ENCODE results near the gene FOXO3. TPM values are rescaled to one million over a fixed set of nuclear protein-coding genes. Genes with fewer than 3 reads are reported as not detected.

The FOXO3 gene
- total RNA-seq, 2 donors from 2014 or later, result 108 to 144 TPM

- Histone ChIP-seq H3K27me3 (replicated peaks; ENCODE audit: insufficient read depth) (no peaks in the 10 kb centered on the region), H3K4me3 (no peak overlapping the region), H3K27ac (peak overlapping the region in 1 of 2 donors; percentile 2), H3K9me3 (no peaks in the 10 kb centered on the region), H3K4me1 (replicated peaks) (peaks cover 11% of the 10 kb centered on the region), H3K36me3 (no peaks in the 10 kb centered on the region)
- TF ChIP-seq POLR2A (IDR thresholded peaks at IDR 0.05), result no peak
- no peak for TF ChIP-seq POLR2AphosphoS5 (IDR thresholded peaks at IDR 0.05)
- TF ChIP-seq CTCF (IDR thresholded peaks at IDR 0.05), result no peak
- DNase-seq (ENCODE audit: low spot score), result no peak
- intact Hi-C loops (cut with DNase I), result no loop called here
Measured at GRCh38 chr6:108596956-108597355, 36.2 kb downstream of the FOXO3 start.

GRCh38 chr6:108597572-108598304 lies 37.0 kb downstream of the FOXO3 start:
- no peaks in the 10 kb centered on the region for H3K27me3 ChIP-seq (replicated peaks; ENCODE audit: insufficient read depth)
- no peak overlapping the region for H3K4me3 ChIP-seq
- peaks cover 4% of the 10 kb centered on the region for H3K4me1 ChIP-seq (replicated peaks)
- TF ChIP-seq POLR2A (IDR thresholded peaks at IDR 0.05) (no peak), CTCF (IDR thresholded peaks at IDR 0.05) (no peak), POLR2AphosphoS5 (IDR thresholded peaks at IDR 0.05) (no peak)
- no peaks in the 10 kb centered on the region for H3K36me3 ChIP-seq
- H3K9me3 ChIP-seq, result no peaks in the 10 kb centered on the region
- intact Hi-C loops (cut with DNase I), result no loop called here
- H3K27ac ChIP-seq, result peak overlapping the region; percentile 1 to 2
- DNase-seq (ENCODE audit: low spot score), result no peak
- 64% methylated on average over 5 of the region's 5 CpGs for WGBS

DNA sequence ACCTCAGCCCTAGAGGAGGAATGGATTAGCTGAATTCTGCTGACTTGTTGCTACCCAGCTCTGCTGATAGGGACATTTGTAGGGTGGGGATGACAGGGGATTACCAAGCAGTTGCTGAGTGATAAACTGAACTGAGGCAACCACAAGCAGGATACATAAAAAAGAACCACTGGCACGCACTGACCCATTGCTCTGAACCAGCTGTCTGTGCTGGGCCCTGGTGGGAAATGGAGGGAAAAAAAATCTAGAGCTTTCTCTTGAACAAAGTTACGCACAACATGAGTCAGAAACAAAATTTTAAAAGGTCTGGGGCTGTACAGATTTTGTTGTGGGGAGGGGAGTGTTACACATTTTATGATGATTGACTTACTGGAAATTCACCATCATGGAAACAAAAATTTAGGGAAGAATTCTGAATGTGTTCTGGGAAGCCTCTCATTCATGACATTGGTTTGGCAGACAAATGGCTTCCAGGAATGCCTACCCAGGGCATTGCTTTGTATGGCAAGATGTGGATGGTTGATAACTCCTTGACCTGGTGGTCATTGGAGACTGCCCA lies 37.7 kb downstream of the FOXO3 start:
- H3K27ac ChIP-seq, result peak overlapping the region in 1 of 2 donors; percentile 1
- WGBS, result 76% methylated on average over 2 of the region's 2 CpGs
- H3K4me1 ChIP-seq (replicated peaks), result peaks cover 3% of the 10 kb centered on the region

GRCh38 chr6:108604156-108604555 lies 43.4 kb downstream of the FOXO3 start:
- intact Hi-C loops (cut with DNase I), result no loop called here
- Histone ChIP-seq H3K4me3 (no peak overlapping the region), H3K36me3 (no peaks in the 10 kb centered on the region), H3K9me3 (no peaks in the 10 kb centered on the region), H3K4me1 (replicated peaks) (peaks cover 12% of the 10 kb centered on the region), H3K27me3 (replicated peaks; ENCODE audit: insufficient read depth) (no peaks in the 10 kb centered on the region), H3K27ac (no peak overlapping the region)
- DNase-seq (ENCODE audit: low spot score), result no peak
- TF ChIP-seq POLR2A (IDR thresholded peaks at IDR 0.05) (no peak), CTCF (IDR thresholded peaks at IDR 0.05) (no peak), POLR2AphosphoS5 (IDR thresholded peaks at IDR 0.05) (no peak)
- WGBS, result 90% methylated on average over 5 of the region's 5 CpGs

More for the DNA sequence above, 37.7 kb downstream of the FOXO3 start:
- Histone ChIP-seq H3K36me3 (no peaks in the 10 kb centered on the region), H3K4me3 (no peak overlapping the region), H3K9me3 (no peaks in the 10 kb centered on the region), H3K27me3 (replicated peaks; ENCODE audit: insufficient read depth) (no peaks in the 10 kb centered on the region)
- intact Hi-C loops (cut with DNase I), result no loop called here
- TF ChIP-seq POLR2AphosphoS5 (IDR thresholded peaks at IDR 0.05) (no peak), CTCF (IDR thresholded peaks at IDR 0.05) (no peak), POLR2A (IDR thresholded peaks at IDR 0.05) (no peak)
- no peak for DNase-seq (ENCODE audit: low spot score)

DNA sequence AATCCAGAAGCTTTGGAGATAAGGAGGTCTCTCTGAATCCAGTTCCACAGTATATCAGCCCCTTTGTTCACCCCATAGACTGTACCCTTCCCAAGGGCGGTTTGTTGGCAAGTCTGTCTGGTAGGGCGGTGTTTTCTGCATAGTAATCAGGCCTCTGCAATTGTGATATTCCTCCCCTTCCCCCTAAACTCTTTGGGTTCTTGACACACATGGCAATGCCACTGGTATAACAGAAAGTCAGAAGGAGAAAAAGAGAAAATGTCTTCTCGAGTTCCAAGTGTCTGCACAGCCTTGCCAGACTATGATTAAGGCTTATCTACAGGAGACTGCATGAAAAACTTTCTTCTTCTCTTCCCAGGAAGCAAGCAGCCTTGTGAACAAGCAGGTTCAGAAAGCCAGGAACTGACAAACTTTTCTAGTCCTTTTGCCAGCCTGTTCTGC lies 45.6 kb downstream of the FOXO3 start:
- Histone ChIP-seq H3K27me3 (replicated peaks; ENCODE audit: insufficient read depth) (no peaks in the 10 kb centered on the region), H3K36me3 (no peaks in the 10 kb centered on the region), H3K27ac (no peak overlapping the region), H3K4me3 (no peak overlapping the region), H3K4me1 (replicated peaks) (peaks cover 12% of the 10 kb centered on the region), H3K9me3 (no peaks in the 10 kb centered on the region)
- DNase-seq (ENCODE audit: low spot score), result no peak
- no peak for TF ChIP-seq CTCF (IDR thresholded peaks at IDR 0.05)
- TF ChIP-seq POLR2A (IDR thresholded peaks at IDR 0.05), result no peak
- no peak for TF ChIP-seq POLR2AphosphoS5 (IDR thresholded peaks at IDR 0.05)
- WGBS, result 79% methylated on average over 3 of the region's 3 CpGs
- intact Hi-C loops (cut with DNase I), result no loop called here

Measured in prostate gland (tissue), 2 donors.